Stimulated activated CD4-positive, alpha-beta T cell treated with anti-CD3 and anti-CD28 coated beads, Interleukin-1b, Interleukin-23, amount 100 ng/mL, for 24 hours (primary cell): ENCODE data around the gene PLA2G4B.

Experiments used
- DNase-seq, 4 experiments: peaks; one replicate each; pipeline ENCODE4 v3.0.0-alpha.2; 2020; ENCODE audit warnings: low read depth in 4 of 4, low spot score in 1 of 4

PLA2G4B gene

GRCh38 chr15:41868321-41868720, 29.7 kb downstream of the PLA2G4B start:
- no peak for DNase-seq

- no peak for DNase-seq
These were observed 31.4 kb downstream of the PLA2G4B start for GRCh38 chr15:41869770-41870688.

GRCh38 chr15:41870689-41871081, 32.0 kb downstream of the PLA2G4B start:
- peak in 3 of 4 experiments; percentile 34 to 56 (median 38) for DNase-seq

GRCh38 chr15:41871175-41871905, 32.7 kb downstream of the PLA2G4B start:
- DNase-seq = no peak

- no peak for DNase-seq
These were observed 33.6 kb downstream of the PLA2G4B start for GRCh38 chr15:41872166-41872747.

GRCh38 chr15:41873711-41874110, 35.1 kb downstream of the PLA2G4B start:
- no peak for DNase-seq

- DNase-seq = no peak
These were observed 36.1 kb downstream of the PLA2G4B start for GRCh38 chr15:41874736-41875135.

GRCh38 chr15:41876007-41876406, 37.4 kb downstream of the PLA2G4B start:
- DNase-seq = no peak

- no peak for DNase-seq
These were observed 38.0 kb downstream of the PLA2G4B start for GRCh38 chr15:41876689-41877088.

GRCh38 chr15:41877631-41878354, 39.1 kb downstream of the PLA2G4B start:
- DNase-seq = no peak

- no peak for DNase-seq
These were observed 39.7 kb downstream of the PLA2G4B start for GRCh38 chr15:41878355-41878699.

GRCh38 chr15:41879321-41879845, 40.7 kb downstream of the PLA2G4B start:
- no peak for DNase-seq

- no peak for DNase-seq
These were observed 41.7 kb downstream of the PLA2G4B start for GRCh38 chr15:41880156-41880877.

- no peak for DNase-seq
These were observed 42.4 kb downstream of the PLA2G4B start for GRCh38 chr15:41881086-41881485.

GRCh38 chr15:41881550-41881919, 42.9 kb downstream of the PLA2G4B start:
- no peak for DNase-seq

GRCh38 chr15:41881920-41882688, 43.5 kb downstream of the PLA2G4B start:
- DNase-seq = no peak

GRCh38 chr15:41882689-41883483, 44.2 kb downstream of the PLA2G4B start:
- no peak for DNase-seq

GRCh38 chr15:41883484-41883825, 44.8 kb downstream of the PLA2G4B start:
- DNase-seq = no peak

- no peak for DNase-seq
These were observed 45.8 kb downstream of the PLA2G4B start for GRCh38 chr15:41884458-41884857.
